ENCODE results near the gene HOXA5. TPM values are rescaled to one million over a fixed set of nuclear protein-coding genes. Genes with fewer than 3 reads are reported as not detected.
A peak's percentile ranks its signal among the peaks of the same experiment; 100 is the strongest.

HOXA5 gene
- total RNA-seq, 2 donors from 2014 or later: 0.99 to 2.6 TPM

DNA sequence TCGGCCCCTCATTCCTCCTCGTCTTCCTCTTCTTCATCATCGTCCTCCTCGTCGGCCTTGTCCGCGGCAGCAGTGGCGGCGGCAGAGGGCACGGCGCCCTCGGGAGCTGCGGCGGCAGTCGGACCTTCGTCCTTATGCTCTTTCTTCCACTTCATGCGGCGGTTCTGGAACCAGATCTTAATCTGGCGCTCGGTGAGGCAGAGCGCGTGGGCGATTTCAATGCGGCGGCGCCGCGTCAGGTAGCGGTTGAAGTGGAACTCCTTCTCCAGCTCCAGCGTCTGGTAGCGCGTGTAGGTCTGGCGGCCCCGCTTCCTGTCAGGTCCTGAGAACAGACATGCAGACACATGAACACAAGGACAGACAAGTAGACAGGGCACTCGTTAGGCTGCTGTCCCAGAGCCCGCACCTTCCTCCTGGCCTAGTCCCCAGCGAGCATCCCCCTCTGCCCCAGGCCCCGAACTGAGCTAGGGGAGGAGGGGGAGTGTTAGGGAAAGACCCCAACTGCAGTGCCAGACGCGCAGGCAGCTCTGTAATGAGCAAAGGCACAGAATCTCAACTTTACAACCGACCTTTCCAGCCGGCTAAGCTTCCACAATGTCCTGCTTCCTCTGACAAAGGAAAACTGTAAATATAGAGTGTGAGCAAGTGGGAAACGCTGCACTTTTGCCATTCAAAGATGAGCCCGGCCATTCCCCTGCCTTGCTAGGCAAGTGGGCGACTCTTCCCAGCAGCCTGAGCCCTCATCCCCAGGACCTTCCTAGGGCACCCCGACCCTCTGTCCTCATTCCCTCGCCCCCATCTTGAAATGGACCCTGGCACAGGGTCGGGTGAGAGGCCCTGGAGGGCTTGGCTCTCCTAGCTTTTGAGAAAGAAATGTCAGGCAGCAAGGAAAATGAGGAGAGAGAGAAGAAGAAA is 11.7 kb upstream of the HOXA5 start:
- ATAC-seq (no peak), DNase-seq (peak in 2 of 4 donors; percentile 1 to 6)
- H3K4me3 ChIP-seq: no peak overlapping the region
- peaks cover 0 to 75% of the 10 kb centered on the region in 2 donors for H3K27me3 ChIP-seq
- peaks cover 36% of the 10 kb centered on the region for H3K4me1 ChIP-seq
- intact Hi-C loops (cut with DNase I): no loop called here
- no peaks in the 10 kb centered on the region for H3K36me3 ChIP-seq (replicated peaks in 1 of 2; ENCODE audit: insufficient read depth in 1 of 2, low read depth in 2 of 2)
- TF ChIP-seq, protein P1, sequence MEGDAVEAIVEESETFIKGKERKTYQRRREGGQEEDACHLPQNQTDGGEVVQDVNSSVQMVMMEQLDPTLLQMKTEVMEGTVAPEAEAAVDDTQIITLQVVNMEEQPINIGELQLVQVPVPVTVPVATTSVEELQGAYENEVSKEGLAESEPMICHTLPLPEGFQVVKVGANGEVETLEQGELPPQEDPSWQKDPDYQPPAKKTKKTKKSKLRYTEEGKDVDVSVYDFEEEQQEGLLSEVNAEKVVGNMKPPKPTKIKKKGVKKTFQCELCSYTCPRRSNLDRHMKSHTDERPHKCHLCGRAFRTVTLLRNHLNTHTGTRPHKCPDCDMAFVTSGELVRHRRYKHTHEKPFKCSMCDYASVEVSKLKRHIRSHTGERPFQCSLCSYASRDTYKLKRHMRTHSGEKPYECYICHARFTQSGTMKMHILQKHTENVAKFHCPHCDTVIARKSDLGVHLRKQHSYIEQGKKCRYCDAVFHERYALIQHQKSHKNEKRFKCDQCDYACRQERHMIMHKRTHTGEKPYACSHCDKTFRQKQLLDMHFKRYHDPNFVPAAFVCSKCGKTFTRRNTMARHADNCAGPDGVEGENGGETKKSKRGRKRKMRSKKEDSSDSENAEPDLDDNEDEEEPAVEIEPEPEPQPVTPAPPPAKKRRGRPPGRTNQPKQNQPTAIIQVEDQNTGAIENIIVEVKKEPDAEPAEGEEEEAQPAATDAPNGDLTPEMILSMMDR (IDR thresholded peaks at IDR 0.05): no peak
- TF ChIP-seq POLR2A (IDR thresholded peaks at IDR 0.05): no peak
- H3K27ac ChIP-seq: no peak overlapping the region
- 7% methylated on average over 34 to 48 of the region's 48 CpGs for WGBS, 2 donors
- no peaks in the 10 kb centered on the region for H3K9me3 ChIP-seq

DNA sequence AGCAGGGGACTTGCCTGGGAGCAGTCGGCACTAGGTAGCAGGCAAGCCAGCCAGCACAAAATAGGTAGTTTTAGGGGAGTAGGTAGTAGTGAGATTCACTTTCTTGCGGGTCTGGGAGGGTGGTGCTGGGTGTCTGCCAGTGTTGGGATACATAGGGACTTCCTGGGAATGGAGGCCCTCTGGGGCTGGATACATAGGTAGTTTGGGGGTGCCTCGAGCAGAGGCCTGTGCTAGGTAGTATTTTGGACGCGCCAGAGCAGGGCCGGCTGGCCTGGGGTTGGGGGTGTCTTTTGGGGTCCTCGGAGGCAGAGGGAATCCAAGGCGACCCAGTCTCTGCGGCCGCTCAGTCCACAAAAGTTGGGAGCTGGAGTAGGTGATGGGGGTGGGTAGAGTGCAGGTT is 10.9 kb upstream of the HOXA5 start:
- Histone ChIP-seq H3K4me3 (no peak overlapping the region), H3K9me3 (no peaks in the 10 kb centered on the region), H3K4me1 (peaks cover 32% of the 10 kb centered on the region), H3K27ac (no peak overlapping the region), H3K36me3 (replicated peaks in 1 of 2; ENCODE audit: insufficient read depth in 1 of 2, low read depth in 2 of 2) (no peaks in the 10 kb centered on the region), H3K27me3 (peaks cover 0 to 70% of the 10 kb centered on the region in 2 donors)
- no peak for ATAC-seq
- peak in 2 of 4 donors; percentile 1 to 7 for DNase-seq
- 26 to 28% methylated on average over 10 of the region's 10 CpGs for WGBS, 2 donors
- intact Hi-C loops (cut with DNase I): no loop called here
- no peak for TF ChIP-seq POLR2A (IDR thresholded peaks at IDR 0.05)
- TF ChIP-seq, protein P1 (IDR thresholded peaks at IDR 0.05): no peak

DNA sequence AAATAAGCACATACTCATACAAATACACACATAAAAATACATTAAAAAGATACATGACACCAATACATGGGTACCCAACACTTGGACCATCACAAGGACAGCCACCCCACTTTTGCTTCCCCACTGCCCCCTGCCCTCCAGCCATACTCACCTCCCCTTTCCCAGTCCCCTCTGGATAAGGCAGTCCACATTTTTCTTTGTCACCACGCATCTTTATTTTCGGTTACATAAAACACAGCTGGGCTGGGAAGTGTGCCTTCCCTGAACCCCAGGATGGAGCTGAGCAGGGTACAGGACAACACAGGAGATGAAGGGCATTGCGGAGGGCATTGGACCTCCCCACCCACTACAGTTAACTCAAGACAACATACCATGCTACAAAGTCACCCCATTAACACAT is 10.0 kb upstream of the HOXA5 start:
- H3K4me1 ChIP-seq: peaks cover 34% of the 10 kb centered on the region
- 31 to 32% methylated on average over 3 of the region's 3 CpGs for WGBS, 2 donors
- TF ChIP-seq, protein P1 (IDR thresholded peaks at IDR 0.05): no peak
- no peak for TF ChIP-seq POLR2A (IDR thresholded peaks at IDR 0.05)
- no peaks in the 10 kb centered on the region for H3K36me3 ChIP-seq (replicated peaks in 1 of 2; ENCODE audit: insufficient read depth in 1 of 2, low read depth in 2 of 2)
- peaks cover 0 to 70% of the 10 kb centered on the region in 2 donors for H3K27me3 ChIP-seq
- no peak overlapping the region for H3K27ac ChIP-seq
- intact Hi-C loops (cut with DNase I): no loop called here
- ATAC-seq (no peak), DNase-seq (no peak)
- no peak overlapping the region for H3K4me3 ChIP-seq
- no peaks in the 10 kb centered on the region for H3K9me3 ChIP-seq

GRCh38 chr7:27152816-27153442 is 9.4 kb upstream of the HOXA5 start:
- no peak overlapping the region for H3K4me3 ChIP-seq
- peaks cover 40% of the 10 kb centered on the region for H3K4me1 ChIP-seq

More at GRCh38 chr7:27152816-27153442, 9.4 kb upstream of the HOXA5 start:
- Histone ChIP-seq H3K36me3 (replicated peaks in 1 of 2; ENCODE audit: insufficient read depth in 1 of 2, low read depth in 2 of 2) (no peaks in the 10 kb centered on the region), H3K27ac (no peak overlapping the region), H3K9me3 (no peaks in the 10 kb centered on the region), H3K27me3 (peaks cover 0 to 71% of the 10 kb centered on the region in 2 donors)
- intact Hi-C loops (cut with DNase I): no loop called here
- TF ChIP-seq POLR2A (IDR thresholded peaks at IDR 0.05): no peak
- TF ChIP-seq, protein P1 (IDR thresholded peaks at IDR 0.05): no peak
- 13 to 16% methylated on average over 14 to 22 of the region's 22 CpGs for WGBS, 2 donors
- DNase-seq: no peak
- ATAC-seq: no peak
